ENCODE measurements around the gene EDC3. TPM values are rescaled to one million over a fixed set of nuclear protein-coding genes. Genes with fewer than 3 reads are reported as not detected.

The EDC3 gene
- total RNA-seq, 1 experiment from 2014 or later, result 62.0 TPM

- Histone ChIP-seq H3K4me1 (peaks cover 15% of the 10 kb centered on the region), H3K36me3 (ENCODE audit: control insufficient read depth, insufficient read depth, low read length) (peaks cover 2% of the 10 kb centered on the region), H3K4me3 (ENCODE audit: low read depth, low read length) (no peak overlapping the region), H3K27me3 (replicated peaks; ENCODE audit: control insufficient read depth, insufficient read depth, low read length) (no peaks in the 10 kb centered on the region), H3K9me3 (no peaks in the 10 kb centered on the region)
- no peak overlapping the region for H3K27ac Mint-ChIP-seq (ENCODE audit: unreplicated experiment)
- peaks cover 18% of the 10 kb centered on the region for H3K4me1 Mint-ChIP-seq (ENCODE audit: low read depth, unreplicated experiment)
- no peak for DNase-seq
- TF ChIP-seq, protein P1, sequence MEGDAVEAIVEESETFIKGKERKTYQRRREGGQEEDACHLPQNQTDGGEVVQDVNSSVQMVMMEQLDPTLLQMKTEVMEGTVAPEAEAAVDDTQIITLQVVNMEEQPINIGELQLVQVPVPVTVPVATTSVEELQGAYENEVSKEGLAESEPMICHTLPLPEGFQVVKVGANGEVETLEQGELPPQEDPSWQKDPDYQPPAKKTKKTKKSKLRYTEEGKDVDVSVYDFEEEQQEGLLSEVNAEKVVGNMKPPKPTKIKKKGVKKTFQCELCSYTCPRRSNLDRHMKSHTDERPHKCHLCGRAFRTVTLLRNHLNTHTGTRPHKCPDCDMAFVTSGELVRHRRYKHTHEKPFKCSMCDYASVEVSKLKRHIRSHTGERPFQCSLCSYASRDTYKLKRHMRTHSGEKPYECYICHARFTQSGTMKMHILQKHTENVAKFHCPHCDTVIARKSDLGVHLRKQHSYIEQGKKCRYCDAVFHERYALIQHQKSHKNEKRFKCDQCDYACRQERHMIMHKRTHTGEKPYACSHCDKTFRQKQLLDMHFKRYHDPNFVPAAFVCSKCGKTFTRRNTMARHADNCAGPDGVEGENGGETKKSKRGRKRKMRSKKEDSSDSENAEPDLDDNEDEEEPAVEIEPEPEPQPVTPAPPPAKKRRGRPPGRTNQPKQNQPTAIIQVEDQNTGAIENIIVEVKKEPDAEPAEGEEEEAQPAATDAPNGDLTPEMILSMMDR (IDR thresholded peaks at IDR 0.05; ENCODE audit: insufficient read depth in 1 of 2, low read depth in 1 of 2, low read length in 1 of 2, severe bottlenecking in 1 of 2, unreplicated experiment in 1 of 2), result no peak
- no TSS peak for BruUV-seq (replicated peaks)
- no peaks in the 10 kb centered on the region for H3K27me3 Mint-ChIP-seq (ENCODE audit: insufficient read depth, unreplicated experiment)
- H3K9me3 Mint-ChIP-seq (ENCODE audit: unreplicated experiment), result no peaks in the 10 kb centered on the region
- ChIA-PET POLR2A (no interaction called here), CTCF (interaction anchor here (0.7 kb wide), 1 partner anchor 221 kb away, joined by 3 read pairs; no protein-coding TSS in a partner anchor)
- intact Hi-C loops (cut with micrococcal nuclease; ENCODE audit: unreplicated experiment), result no loop called here
- no peak overlapping the region for H3K4me3 Mint-ChIP-seq (ENCODE audit: unreplicated experiment)
- peaks cover 69% of the 10 kb centered on the region for H3K36me3 Mint-ChIP-seq (ENCODE audit: insufficient read depth, unreplicated experiment)
Measured at GRCh38 chr15:74594455-74594854, 101.4 kb downstream of the EDC3 start.

GRCh38 chr15:74593122-74593521 is 102.7 kb downstream of the EDC3 start:
- Histone ChIP-seq H3K4me1 (peaks cover 9% of the 10 kb centered on the region), H3K4me3 (ENCODE audit: low read depth, low read length) (no peak overlapping the region), H3K9me3 (no peaks in the 10 kb centered on the region), H3K36me3 (ENCODE audit: control insufficient read depth, insufficient read depth, low read length) (peaks cover 2% of the 10 kb centered on the region), H3K27me3 (replicated peaks; ENCODE audit: control insufficient read depth, insufficient read depth, low read length) (no peaks in the 10 kb centered on the region)
- POLR2A ChIA-PET, result no interaction called here
- H3K4me3 Mint-ChIP-seq (ENCODE audit: unreplicated experiment), result no peak overlapping the region
- CTCF ChIA-PET, result no interaction called here
- TF ChIP-seq, protein P1 (IDR thresholded peaks at IDR 0.05; ENCODE audit: insufficient read depth in 1 of 2, low read depth in 1 of 2, low read length in 1 of 2, severe bottlenecking in 1 of 2, unreplicated experiment in 1 of 2), result no peak
- DNase-seq, result no peak
- no TSS peak for BruUV-seq (replicated peaks)
- intact Hi-C loops (cut with micrococcal nuclease; ENCODE audit: unreplicated experiment), result no loop called here
- no peaks in the 10 kb centered on the region for H3K9me3 Mint-ChIP-seq (ENCODE audit: unreplicated experiment)
- peaks cover 18% of the 10 kb centered on the region for H3K4me1 Mint-ChIP-seq (ENCODE audit: low read depth, unreplicated experiment)
- H3K36me3 Mint-ChIP-seq (ENCODE audit: insufficient read depth, unreplicated experiment), result peaks cover 57% of the 10 kb centered on the region
- peak overlapping the region; percentile 16 for H3K27ac Mint-ChIP-seq (ENCODE audit: unreplicated experiment)
- H3K27me3 Mint-ChIP-seq (ENCODE audit: insufficient read depth, unreplicated experiment), result no peaks in the 10 kb centered on the region

DNA sequence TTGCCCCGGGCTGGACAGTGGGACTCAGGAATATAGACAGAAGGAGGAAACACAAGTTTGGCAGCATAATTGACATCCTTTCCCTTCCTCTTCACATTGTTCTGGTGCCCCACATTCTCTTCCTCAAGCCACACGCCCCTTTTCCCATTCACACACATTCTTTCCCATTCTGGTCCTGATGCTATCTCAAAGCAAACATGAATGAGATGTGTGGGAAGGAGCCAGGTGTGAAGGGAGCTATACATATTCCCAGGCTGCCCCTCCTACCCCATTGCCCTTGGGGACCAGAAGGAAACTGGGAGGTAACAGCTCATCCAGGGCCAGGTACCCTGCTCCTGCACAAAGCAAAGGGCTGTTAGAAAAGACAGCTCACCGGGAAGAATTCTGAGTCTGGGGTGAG is 103.6 kb downstream of the EDC3 start:
- Histone ChIP-seq H3K9me3 (no peaks in the 10 kb centered on the region), H3K27me3 (replicated peaks; ENCODE audit: control insufficient read depth, insufficient read depth, low read length) (no peaks in the 10 kb centered on the region), H3K4me3 (ENCODE audit: low read depth, low read length) (no peak overlapping the region), H3K4me1 (peaks cover 5% of the 10 kb centered on the region; the same call in 1 of the 2 replicates), H3K36me3 (ENCODE audit: control insufficient read depth, insufficient read depth, low read length) (peaks cover 2% of the 10 kb centered on the region; the same call in 1 of the 2 replicates)
- TF ChIP-seq, protein P1 (IDR thresholded peaks at IDR 0.05; ENCODE audit: insufficient read depth in 1 of 2, low read depth in 1 of 2, low read length in 1 of 2, severe bottlenecking in 1 of 2, unreplicated experiment in 1 of 2), result no peak
- Mint-ChIP-seq H3K9me3 (ENCODE audit: unreplicated experiment) (no peaks in the 10 kb centered on the region), H3K36me3 (ENCODE audit: insufficient read depth, unreplicated experiment) (peaks cover 49% of the 10 kb centered on the region), H3K27ac (ENCODE audit: unreplicated experiment) (peak overlapping the region; percentile 16), H3K4me1 (ENCODE audit: low read depth, unreplicated experiment) (peaks cover 13% of the 10 kb centered on the region), H3K4me3 (ENCODE audit: unreplicated experiment) (no peak overlapping the region), H3K27me3 (ENCODE audit: insufficient read depth, unreplicated experiment) (no peaks in the 10 kb centered on the region)
- no TSS peak for BruUV-seq (replicated peaks)
- ChIA-PET CTCF (interaction anchor here (0.7 kb wide), 1 partner anchor 103 kb away, joined by 3 read pairs; no protein-coding TSS in a partner anchor), POLR2A (no interaction called here)
- DNase-seq, result no peak
- intact Hi-C loops (cut with micrococcal nuclease; ENCODE audit: unreplicated experiment), result no loop called here

Data from Caco-2 (cell line).